ENCODE measurements around the gene THOC1. TPM values are rescaled to one million over a fixed set of nuclear protein-coding genes. Genes with fewer than 3 reads are reported as not detected.

Gene THOC1, protein sequence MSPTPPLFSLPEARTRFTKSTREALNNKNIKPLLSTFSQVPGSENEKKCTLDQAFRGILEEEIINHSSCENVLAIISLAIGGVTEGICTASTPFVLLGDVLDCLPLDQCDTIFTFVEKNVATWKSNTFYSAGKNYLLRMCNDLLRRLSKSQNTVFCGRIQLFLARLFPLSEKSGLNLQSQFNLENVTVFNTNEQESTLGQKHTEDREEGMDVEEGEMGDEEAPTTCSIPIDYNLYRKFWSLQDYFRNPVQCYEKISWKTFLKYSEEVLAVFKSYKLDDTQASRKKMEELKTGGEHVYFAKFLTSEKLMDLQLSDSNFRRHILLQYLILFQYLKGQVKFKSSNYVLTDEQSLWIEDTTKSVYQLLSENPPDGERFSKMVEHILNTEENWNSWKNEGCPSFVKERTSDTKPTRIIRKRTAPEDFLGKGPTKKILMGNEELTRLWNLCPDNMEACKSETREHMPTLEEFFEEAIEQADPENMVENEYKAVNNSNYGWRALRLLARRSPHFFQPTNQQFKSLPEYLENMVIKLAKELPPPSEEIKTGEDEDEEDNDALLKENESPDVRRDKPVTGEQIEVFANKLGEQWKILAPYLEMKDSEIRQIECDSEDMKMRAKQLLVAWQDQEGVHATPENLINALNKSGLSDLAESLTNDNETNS
- 10 to 100 TPM in 3 of 4 donors, 1 to 10 TPM in 1; 6.4 to 19.4 (median 16.9) TPM for total RNA-seq

DNA sequence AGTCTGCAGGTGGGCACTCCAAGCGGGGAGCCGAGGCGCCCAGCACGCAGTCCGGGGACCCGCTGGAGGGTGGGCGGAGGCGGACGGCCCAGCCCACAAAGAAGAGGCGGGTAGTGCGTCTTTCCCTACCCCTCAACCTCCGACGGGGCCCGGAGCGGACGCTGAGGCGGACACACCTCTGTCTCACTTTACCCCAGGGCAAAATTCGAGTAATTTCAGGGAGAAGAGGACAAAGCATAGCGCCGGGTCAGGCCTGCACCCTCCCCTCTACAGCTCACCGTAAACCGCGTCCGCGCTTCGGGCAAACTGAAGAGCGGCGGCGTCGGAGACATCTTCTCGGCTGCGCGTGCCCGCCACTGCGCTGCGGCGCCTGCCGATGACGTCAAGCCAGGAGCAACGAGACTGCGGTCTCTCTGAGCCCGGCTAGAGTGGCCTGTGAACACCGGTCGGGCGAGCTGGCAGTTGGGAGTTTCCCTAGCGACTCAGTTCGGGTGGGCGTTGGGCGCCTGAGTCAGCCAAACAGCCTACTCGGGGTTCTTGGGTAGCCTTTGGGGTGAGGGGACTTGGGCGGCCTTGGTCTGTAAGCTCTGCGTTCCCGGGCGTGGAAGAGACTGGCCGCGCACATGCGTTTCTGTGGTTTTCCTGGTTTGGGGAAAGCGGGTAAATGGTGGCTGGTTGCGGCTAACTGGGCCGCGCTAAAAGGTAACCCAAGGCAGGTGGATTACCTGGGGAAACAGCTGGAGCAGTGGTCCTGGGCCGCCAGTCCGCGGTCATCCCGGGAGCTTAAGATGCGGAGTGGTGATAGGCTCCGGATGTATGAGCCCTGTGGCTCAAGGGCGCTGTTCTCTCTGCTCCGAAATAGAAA is at the start of gene THOC1:
Gene THOC1, minus strand, starts transcription at position 360 of the 865 bp plus-strand sequence. Its CDS starts 28 bp downstream, at position 332.
- ATAC-seq (peak; percentile 93 to 95), DNase-seq (peak; percentile 81 to 83)
- intact Hi-C loops (cut with DNase I; ENCODE audit: low total_unique reads), result loop anchor here (1.0 to 5.0 kb wide), 2 partner anchors 110 to 544 kb away; partner anchors contain the start of genes USP14 and YES1
- H3K4me1 ChIP-seq, result peaks cover 16 to 26% of the 10 kb centered on the region in 2 donors
- H3K4me3 ChIP-seq, result peak within 1 kb of the TSS; percentile 86 to 98 (median 96)
- H3K36me3 ChIP-seq, result peaks cover 0 to 20% of the 10 kb centered on the region in 2 donors
- in situ Hi-C loops (cut with MboI; ENCODE audit: low sequenced_read_pairs in 4 of 4), result no loop called here
- H3K9me3 ChIP-seq, result no peaks in the 10 kb centered on the region
- H3K27ac ChIP-seq, result peak within 1 kb of the TSS; percentile 80 to 96 (median 89)
- TF ChIP-seq, protein P1, sequence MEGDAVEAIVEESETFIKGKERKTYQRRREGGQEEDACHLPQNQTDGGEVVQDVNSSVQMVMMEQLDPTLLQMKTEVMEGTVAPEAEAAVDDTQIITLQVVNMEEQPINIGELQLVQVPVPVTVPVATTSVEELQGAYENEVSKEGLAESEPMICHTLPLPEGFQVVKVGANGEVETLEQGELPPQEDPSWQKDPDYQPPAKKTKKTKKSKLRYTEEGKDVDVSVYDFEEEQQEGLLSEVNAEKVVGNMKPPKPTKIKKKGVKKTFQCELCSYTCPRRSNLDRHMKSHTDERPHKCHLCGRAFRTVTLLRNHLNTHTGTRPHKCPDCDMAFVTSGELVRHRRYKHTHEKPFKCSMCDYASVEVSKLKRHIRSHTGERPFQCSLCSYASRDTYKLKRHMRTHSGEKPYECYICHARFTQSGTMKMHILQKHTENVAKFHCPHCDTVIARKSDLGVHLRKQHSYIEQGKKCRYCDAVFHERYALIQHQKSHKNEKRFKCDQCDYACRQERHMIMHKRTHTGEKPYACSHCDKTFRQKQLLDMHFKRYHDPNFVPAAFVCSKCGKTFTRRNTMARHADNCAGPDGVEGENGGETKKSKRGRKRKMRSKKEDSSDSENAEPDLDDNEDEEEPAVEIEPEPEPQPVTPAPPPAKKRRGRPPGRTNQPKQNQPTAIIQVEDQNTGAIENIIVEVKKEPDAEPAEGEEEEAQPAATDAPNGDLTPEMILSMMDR (IDR thresholded peaks at IDR 0.05 in 4 of 5, conservative IDR thresholded peaks at IDR 0.05 in 1 of 5), result no peak
- peak; percentile 70 to 71 for TF ChIP-seq POLR2A (IDR thresholded peaks at IDR 0.05)
- no peaks in the 10 kb centered on the region for H3K27me3 ChIP-seq

DNA sequence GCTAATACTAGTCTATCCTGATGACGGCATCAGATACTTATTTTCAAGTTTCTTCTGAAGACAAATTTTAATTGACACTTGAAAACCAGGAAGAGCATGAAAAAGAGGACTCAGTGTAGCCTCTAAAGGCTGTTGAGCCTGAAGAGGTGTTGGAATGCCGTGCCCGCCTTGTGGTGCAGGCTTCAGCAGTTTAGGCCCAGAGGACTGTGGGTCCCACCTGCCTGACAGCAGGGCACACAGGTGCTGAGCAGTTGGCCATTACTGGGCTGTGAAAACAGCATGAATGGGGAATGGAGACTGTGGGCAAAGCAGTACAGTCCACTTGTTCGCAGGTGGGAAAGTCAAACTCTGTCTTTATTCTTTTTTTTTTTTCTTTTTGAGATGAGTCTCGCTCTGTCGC is 49.8 kb upstream of the THOC1 start:
- no peak for ATAC-seq
- Histone ChIP-seq H3K4me1 (peaks cover 0 to 10% of the 10 kb centered on the region in 2 donors), H3K36me3 (no peaks in the 10 kb centered on the region), H3K27ac (no peak overlapping the region), H3K4me3 (no peak overlapping the region), H3K27me3 (no peaks in the 10 kb centered on the region), H3K9me3 (no peaks in the 10 kb centered on the region)
- TF ChIP-seq, protein P1 (IDR thresholded peaks at IDR 0.05 in 4 of 5, conservative IDR thresholded peaks at IDR 0.05 in 1 of 5), result no peak
- no peak for TF ChIP-seq POLR2A (IDR thresholded peaks at IDR 0.05)
- in situ Hi-C loops (cut with MboI; ENCODE audit: low sequenced_read_pairs in 4 of 4), result no loop called here
- intact Hi-C loops (cut with DNase I; ENCODE audit: low total_unique reads), result no loop called here
- no peak for DNase-seq

DNA sequence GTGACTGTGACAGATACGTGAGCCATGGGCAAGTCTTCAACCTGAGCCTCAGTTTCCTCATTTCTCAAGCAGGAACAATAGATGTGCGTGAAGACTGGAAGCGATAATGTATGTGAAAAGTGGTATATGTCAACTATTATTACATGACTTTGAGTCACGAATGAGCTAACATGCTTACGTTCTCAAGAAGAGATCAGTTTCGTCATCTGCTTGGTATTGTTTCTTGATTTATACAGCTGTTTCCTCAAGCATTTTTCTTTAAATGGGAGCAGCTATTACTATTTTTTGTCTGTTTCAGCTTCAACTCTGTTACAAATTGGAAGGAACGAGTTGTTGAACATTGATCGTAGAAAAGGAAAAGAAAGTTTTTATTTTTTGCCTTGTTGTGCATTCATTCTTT is 48.5 kb upstream of the THOC1 start:
- no peak overlapping the region for H3K27ac ChIP-seq
- H3K4me1 ChIP-seq, result no peaks in the 10 kb centered on the region
- intact Hi-C loops (cut with DNase I; ENCODE audit: low total_unique reads), result no loop called here
- ATAC-seq, result no peak
- no peaks in the 10 kb centered on the region for H3K36me3 ChIP-seq
- in situ Hi-C loops (cut with MboI; ENCODE audit: low sequenced_read_pairs in 4 of 4), result no loop called here
- no peaks in the 10 kb centered on the region for H3K27me3 ChIP-seq
- DNase-seq, result no peak
- H3K4me3 ChIP-seq, result no peak overlapping the region
- TF ChIP-seq, protein P1 (IDR thresholded peaks at IDR 0.05 in 4 of 5, conservative IDR thresholded peaks at IDR 0.05 in 1 of 5), result no peak
- TF ChIP-seq POLR2A (IDR thresholded peaks at IDR 0.05), result no peak
- no peaks in the 10 kb centered on the region for H3K9me3 ChIP-seq

DNA sequence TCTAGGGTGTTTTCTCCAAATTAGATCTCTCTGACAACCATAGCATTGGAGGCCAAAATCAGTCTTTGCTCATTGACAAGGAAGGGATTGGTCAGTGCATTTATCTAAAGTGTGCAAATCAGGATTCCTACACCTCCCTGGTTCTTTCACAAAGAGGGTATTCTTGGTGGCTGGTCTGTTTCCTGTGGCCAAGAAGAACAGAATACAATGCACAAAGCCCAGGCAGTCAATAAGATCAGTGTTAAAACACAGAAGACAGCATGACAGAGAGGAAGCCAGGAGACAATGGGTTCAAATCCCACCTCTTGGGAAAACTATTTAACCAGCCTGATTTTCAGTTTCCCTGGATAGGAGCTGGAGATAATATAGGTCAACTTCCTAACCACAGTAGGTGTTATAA is 46.1 kb upstream of the THOC1 start:
- Histone ChIP-seq H3K36me3 (no peaks in the 10 kb centered on the region), H3K27me3 (no peaks in the 10 kb centered on the region), H3K27ac (no peak overlapping the region), H3K4me1 (no peaks in the 10 kb centered on the region), H3K4me3 (no peak overlapping the region), H3K9me3 (no peaks in the 10 kb centered on the region)
- no peak for ATAC-seq
- in situ Hi-C loops (cut with MboI; ENCODE audit: low sequenced_read_pairs in 4 of 4), result no loop called here
- TF ChIP-seq POLR2A (IDR thresholded peaks at IDR 0.05), result no peak
- TF ChIP-seq, protein P1 (IDR thresholded peaks at IDR 0.05 in 4 of 5, conservative IDR thresholded peaks at IDR 0.05 in 1 of 5), result no peak
- DNase-seq, result no peak
- intact Hi-C loops (cut with DNase I; ENCODE audit: low total_unique reads), result no loop called here
